Fibroblast of lung (primary cell): ENCODE measurements around the gene PPIL4.

Experiments used
- CTCF ChIP-seq, 2 donors: IDR thresholded peaks in 1 of 2; conservative IDR thresholded peaks in 1 of 2; 1 replicate in 1 of 2; 2 replicates in 1 of 2; pipeline ENCODE4 v1.5.1; 2011 to 2012; ENCODE audit warnings: low read length in 2 of 2, control low read depth in 1 of 2, inconsistent platforms in 1 of 2, low read depth in 1 of 2, mild to moderate bottlenecking in 1 of 2
- EZH2 ChIP-seq: IDR thresholded peaks from 2 replicates; pipeline ENCODE4 v1.5.1; 2012; ENCODE audit warnings: low read length, control low read depth, mild to moderate bottlenecking; ENCODE audit errors: missing control alignments

- no peak for TF ChIP-seq EZH2
- no peak for TF ChIP-seq CTCF (conservative IDR thresholded peaks at IDR 0.05 in 1 of 2, IDR thresholded peaks at IDR 0.05 in 1 of 2; ENCODE audit: low read depth in 1 of 2, low read length in 2 of 2)
These were observed 16.2 kb downstream of the PPIL4 start for GRCh38 chr6:149529650-149530049.
